Measurements from ENCODE around the gene C6orf62.

DNA sequence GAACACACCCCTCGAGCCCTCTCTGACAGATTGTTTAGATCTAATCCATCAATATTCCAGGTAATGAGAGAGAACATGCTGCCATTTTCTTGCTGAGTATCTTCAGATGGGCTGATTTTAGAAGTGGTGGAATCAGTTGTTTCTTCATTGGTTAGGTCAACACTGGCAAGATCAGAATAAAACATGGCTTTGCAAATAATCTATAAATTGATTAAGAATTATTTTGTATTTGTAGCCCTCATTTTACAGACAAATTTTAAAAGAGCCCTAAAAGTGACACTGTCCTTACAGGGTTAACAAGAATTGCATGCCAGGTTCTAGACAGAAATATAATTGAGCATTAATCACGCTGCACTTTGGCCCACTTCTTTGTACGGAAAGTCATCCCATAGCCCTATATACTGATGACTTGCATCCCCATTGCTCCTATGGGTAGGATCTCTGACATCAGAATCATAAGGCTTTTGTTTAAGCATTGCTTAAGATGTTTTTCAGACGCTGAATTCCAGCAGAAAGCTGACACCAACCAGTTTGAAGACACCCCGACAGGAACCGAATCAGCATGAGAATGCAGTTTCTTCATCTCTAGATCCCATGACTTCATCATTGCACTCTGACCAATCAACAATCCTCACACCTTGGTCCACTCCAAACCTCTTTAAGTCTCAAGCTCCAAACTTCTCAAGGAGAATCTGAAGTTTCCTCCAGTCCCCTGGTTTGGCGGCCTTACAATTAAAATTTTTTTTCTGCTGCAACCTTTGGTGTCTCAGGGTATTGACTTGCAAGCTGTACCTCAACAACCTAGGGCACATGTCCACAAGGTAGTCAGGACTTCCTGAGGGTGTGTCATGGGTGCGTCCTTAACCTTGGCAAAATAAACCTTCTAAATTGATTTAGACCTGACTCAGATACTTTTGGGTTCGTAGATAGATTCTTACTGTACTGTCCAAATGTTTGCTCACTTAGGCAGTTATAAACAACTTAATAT is 60.1 kb downstream of the C6orf62 start:
- TF ChIP-seq EZH2 (IDR thresholded peaks at IDR 0.05) (no peak), POLR2AphosphoS5 (IDR thresholded peaks at IDR 0.05; ENCODE audit: borderline replicate concordance, low read depth, low read length) (no peak), FOXP2 (optimal IDR thresholded peaks at IDR 0.05; ENCODE audit: control extremely low read depth, extremely low read length, insufficient read depth) (no peak)
